SW480 (cell line): ENCODE results near the gene XXYLT1.
"Not testable (repeated sequence)": the region's sequence is repeated elsewhere in the genome, so short reads cannot be mapped to it uniquely, and the experiment has no call there.

Experiments used
- DNase-seq: peaks from one replicate; pipeline ENCODE4 v3.0.0-alpha.2; 2016; ENCODE audit warnings: low spot score

XXYLT1 gene

DNA sequence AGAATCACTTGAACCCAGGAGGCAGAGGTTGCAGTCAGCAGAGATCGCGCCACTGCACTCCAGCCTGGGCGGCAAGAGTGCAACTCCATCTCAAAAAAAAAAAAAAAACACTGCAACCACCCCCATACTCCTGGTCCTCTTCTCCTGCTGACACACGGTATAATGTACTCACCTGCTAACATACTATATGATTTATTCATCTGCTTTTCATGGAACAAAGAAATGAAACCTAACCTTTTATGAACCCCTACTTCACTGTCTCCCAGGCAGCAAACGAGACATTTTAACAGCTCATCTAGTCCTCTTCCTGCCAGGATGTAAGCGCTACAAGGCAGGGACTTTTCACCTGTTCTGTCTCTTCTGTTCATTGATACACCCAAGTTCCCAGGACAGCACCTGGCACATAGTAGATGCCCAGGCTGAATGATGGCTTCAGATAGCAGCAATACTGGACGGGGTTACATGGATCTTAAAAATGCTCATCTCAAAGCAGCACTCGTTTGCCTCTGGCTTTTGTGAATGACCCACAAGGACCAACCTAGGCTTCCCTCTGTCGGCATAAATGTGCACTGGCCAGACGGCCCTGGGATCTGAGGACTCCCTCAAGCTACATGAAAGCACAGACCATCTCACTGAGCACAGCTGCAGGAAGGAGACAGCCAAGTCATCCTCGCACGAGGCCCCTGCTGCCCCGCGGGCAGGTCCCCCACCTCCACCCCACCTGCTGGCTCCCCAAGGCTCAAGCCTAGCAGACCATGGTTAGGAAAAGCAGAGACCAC, 20.3 kb downstream of the XXYLT1 start:
- no peak for DNase-seq

DNA sequence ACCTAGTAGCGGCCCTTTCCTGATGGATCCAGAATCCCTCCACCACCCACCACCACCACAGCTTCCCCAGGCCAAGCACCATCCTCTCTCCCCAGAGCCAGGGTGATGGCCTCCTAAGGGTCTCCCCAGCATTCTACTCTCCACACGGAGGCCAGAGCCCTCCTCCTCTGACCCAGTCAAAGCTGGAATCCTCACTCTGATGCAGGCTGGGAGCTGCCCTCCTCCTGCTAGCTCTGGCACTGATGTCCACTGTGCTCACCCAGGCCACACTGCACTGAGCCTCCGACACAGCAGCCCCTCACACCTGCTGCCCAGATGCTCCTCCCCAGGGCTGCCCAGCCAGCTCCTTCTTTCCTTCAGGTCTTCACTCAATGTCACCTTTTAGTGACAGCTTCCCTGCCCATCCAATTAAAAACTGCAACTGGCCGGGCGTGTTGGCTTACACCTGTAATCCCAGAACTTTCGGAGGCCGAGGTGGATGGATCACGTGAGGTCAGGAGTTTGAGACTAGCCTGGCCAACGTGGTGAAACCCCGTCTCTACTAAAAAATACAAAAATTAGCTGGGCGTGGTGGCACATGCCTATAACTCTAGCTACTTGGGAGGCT, 21.0 kb downstream of the XXYLT1 start:
- no peak for DNase-seq

DNA sequence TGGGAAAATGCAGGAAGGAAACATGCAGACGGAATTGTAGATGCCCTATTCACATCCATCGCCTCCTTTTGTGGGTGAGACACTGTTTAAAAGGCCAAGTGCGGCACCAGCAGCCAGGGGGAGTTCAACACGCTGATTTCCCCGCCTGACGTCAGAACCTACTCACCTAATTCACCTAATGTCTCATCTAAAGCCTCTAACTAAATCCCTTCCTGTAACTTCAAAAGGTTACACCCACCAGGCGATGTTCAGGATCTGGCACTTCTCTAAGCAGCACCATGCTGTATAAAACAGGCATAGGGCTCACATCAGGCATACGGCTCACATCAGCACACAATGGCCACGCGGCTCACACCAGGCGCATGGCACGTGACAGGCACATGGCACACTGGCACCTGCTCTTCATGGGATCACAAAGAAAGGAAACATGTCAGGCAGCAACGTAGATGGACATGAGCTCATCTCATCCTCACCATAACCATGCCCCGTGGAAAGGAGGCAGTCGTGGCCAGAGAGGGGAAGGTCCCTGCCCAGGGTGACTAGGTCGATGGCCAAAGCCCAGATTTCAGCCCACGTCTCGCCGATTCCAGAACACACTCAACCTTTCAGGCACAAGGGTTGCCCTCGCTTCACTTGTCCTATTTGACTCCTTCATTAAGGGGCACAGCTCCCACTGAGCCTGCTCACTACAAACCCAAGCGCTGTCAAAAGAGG, 21.7 kb downstream of the XXYLT1 start:
- no peak for DNase-seq

DNA sequence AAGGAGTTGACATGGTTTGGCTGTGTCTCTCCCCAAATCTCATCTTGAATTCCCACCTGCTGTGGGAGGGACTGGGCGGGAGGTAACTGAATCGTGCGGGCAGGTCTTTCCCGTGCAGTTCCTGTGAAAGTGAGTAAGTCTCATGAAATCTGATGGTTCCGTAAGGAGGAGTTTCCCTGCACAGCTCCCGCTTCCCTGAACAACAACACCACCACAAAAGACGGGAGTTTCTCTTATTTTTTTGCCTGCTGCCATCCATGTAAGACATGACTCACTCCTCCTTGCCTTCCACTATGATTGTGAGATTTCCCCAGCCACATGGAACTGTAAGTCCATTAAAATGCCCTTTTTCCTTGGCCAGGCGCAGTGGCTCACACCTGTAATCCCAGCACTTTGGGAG, 22.7 kb downstream of the XXYLT1 start:
- DNase-seq = no peak

DNA sequence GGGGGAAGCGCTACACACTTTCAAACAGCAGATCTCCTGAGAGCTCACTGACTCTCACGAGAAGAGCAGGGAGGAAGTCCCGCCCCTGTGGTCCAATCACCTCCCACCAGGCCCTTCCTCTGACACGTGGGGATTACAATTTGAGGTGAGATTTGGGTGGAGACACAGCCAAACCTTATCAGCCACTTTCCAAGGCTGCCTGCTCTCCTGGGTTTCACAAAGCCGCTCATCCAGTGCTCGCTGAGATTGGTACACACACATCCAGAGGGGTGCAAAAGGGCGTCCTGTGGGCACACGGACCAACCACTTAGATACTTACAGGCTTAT, 23.1 kb downstream of the XXYLT1 start:
- DNase-seq = no peak

DNA sequence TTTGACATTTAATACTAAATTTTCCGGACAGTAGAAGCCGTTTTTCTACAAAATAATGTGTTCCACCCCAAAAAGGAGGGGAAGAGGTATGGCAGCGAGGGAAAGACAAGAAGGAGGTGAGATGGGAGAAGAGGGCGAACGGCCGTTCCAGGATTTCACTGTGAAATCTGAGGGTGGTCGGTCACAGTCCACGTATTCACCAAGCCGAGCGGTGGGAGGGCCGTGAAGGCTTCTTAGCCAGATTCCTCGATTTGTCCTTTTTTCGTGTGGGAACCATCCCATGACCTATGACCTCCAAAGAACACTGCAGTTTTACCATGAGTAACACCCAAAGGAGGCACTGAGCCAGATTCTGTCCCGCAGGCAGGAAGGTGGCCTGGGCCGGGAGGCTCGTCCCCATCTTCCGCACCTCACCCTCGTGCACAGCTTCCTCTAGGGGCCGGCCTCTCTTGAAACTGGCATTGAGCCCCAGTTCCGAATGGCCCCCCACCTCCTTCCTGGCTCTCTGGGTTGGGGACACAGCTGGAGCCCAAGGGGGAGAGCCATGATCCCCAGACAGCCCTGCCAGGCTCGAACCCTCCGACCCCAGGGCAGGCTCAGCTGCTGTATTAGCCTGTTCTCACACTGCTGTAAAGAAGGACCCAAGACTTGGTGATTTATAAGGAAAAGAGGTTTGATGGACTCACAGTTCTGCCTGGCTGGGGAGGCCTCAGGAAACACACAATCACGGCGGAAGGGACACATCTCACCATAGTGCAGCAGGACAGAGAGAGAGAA, 23.7 kb downstream of the XXYLT1 start:
- DNase-seq = no peak

DNA sequence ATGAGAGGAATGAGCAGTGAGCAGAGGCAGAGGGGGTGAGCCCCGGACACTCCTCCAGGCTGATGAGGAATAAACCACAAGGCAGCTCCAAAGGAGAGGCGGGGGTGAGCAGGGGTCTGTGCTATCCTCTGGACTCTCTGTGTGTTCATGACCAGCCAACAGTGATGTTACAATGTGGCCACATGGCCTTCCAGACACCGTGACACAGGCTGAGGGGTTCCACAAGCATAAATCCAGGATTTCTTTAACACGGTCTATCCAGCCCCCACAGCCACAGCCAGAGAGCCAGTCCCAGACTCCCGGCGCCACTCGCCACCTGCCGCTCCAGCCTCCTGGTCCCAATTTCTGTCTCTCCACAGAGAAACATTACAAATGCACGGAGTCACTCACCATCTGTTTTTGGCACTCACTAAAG, 24.4 kb downstream of the XXYLT1 start:
- no peak for DNase-seq

DNA sequence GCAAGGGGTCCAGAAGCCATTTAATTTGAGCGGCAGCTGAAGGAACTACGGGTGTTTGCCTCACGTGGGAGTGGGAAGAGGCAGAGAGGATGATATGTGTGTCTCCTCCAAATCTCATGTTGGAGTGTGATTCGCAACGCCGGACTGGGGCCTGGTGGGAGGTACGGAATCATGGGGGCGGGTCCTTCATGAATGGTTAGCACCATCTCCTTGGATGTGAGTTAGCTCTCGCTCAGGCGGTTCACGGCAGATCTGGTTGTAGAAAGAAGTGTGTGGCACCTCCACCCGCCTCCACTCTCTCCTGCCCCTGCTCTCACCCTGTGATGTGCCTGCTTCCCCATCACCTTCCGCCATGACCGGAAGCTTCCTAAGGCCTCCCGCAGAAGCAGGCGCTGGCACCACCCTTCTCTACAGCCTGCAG, 25.4 kb downstream of the XXYLT1 start:
- no peak for DNase-seq

DNA sequence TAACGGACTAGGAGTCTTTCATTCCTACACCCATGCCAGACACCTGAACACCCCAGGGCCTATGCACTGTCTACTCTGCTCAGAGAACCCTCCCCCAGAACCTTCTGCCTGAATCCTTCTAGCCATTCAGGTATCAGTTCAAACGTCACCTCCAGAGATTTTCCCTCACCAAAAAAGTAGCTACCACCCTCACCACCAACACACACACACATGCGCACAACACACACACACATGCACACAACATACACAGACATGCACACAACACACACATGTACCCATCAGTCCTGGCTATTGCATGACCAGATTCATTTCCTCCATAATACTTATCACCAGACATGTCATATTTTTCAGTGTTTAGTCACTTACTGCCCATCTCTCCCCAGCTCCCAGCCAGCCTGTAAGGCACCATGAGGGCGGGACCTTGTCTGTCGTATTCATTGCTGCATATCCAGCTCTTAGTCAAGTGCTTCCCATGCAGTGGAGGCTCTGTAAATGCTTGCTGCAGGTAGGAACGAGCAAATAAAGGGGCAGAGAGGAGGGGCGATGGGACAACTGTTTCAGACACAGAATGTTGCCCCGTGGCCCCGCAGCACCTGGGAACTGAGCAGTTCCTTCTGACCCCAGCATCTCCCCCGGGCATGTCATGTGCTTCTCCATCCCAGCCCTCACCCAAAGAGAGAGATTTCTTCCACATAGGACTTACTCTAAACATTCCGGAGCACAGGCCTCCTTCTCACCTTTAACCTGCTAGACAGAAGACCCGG, 29.2 kb downstream of the XXYLT1 start:
- DNase-seq = no peak

DNA sequence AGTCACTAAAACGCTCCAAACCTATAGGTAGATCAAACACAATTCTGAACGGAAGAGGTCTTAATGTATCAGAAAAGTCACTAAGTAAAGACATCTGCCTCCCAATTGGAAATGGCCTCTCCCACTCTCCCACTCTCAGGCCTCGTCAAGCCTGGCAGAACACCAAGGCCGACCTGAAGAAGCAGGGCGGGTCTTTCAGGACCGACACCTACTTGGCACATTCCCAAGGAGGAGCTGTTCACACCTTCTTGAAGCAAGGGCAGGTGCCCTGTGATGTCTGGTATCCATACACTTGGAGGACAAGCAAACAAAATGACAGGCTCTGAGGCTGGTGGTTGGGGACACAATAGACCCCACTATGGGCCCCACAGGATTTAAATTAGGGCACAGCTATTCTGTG, 30.0 kb downstream of the XXYLT1 start:
- no peak for DNase-seq

DNA sequence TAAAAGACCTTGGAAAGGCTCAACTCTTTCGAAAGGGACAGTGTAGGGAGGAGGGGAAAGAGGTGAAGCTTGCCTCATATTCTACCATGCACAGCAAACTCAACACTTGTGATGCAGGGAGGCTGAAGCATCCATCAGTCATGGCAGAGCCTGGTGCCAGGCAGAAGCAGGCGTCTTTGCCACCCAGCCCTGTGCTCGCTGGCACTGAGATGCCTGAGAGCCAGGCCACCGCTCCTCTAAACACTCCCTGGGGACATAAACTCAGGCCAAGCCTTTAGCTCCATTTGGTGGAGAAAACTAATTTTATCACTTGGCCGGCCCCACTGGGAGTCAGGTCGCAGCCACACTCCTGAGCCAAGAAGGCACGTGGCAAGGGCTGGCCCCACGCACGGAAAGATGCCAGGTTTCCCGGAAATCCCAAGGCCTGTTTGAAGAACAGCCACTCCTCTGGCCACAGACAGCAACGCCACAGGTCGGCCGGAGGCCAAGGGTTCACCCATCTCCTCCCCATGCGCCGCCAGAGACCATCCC, 30.7 kb downstream of the XXYLT1 start:
- DNase-seq = no peak

DNA sequence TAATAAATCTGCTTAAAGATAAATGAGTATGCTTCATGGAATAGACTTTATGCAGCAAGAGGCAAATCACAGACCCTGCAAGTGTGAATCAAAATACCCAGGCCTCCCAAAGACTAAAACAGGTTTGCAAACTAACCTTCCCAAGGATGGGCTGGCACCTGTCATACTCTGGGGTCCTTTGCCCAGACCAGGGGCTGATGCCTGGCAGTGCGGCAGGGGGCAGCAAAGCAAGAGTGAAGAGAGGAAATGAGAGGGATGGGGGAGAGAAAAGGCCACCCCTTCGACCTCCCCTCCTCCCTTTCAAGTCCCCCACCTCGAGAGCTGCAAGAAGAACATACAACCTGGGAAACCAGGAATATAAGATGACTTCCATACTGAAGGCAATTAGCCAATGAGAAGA, 31.8 kb downstream of the XXYLT1 start:
- DNase-seq = no peak

DNA sequence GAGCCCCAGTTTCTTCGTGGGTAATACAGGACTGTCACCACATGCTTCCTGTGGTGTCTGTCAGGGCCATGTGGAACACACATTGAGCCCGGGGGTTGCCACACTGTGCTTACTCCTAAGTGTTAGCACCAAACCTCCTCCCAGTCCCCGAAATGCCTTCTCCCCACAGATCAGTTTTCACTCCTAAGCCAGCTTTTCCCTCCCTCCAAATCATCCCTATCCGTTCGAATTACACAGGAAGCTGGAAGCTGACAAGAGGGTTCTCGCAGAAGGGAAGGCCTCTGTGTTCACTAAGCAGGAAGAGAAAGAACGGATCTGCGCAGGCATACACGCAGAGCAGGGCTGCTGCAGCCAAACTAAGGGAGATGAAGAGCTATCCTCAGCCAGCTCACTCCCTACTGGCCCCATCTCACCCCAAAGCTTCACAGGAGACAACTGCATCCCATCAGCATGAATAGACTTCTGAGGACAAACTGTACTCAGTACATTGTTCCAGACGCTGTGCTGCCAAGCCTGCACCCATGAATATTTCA, 32.3 kb downstream of the XXYLT1 start:
- no peak for DNase-seq

DNA sequence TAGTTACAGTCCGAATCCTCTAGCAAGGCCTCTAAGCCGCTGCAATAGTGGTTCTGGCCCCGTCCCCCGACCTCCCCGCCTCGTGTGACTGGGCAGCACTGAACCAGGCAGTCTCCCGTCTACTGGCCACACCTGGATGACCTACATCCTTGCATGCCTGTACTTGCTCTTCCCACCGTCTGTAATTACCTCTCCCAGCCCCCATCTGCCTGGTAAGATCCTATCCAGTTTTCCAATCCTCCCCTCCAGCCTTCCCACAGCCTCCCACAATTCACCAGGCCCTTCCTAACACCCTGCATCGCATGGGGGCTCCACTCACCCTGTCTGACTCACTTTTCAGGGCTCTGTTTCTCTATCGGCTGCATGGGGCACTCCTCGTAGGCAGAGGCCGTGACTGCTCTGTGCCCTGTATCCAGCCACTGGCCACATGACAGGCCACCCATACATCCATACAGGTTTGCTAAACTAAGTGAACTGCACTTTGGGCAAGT, 32.8 kb downstream of the XXYLT1 start:
- no peak for DNase-seq

DNA sequence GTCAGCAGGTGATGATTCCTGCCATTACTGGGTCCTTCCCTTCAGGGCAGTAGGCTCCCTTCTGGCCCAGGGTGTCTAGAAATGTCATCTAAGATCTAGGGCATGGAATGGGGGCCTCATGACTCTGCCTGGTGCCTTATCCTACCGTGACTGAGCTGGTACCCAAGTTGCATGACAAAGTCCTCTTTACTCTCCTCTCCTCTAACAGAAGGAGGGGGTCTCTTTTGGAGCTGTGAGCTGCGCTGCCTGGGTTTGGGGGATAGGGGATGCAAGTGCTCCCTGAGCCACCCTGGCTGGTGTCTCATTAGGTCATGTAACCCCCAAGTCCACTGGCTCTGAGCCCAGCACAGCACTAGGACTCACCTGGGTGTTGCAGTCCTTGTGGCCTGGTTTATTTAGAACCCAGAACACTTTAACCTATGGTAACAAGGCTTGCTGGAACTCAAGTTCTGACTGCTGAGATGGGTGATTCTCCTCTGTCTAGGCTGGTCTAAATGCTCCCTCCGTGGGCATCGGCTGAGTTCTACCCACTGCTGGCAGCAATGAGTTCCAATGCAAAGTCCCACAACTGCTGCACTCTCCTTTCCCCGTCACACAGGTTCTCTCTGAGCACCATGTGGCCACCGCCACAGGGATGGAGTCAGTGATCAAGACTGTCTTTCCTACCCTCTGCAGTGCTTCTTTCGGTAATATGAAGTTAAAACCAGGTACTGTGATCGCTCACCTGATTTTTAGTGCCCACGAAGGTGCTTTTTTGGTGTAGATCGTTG, 34.0 kb downstream of the XXYLT1 start:
- no peak for DNase-seq

DNA sequence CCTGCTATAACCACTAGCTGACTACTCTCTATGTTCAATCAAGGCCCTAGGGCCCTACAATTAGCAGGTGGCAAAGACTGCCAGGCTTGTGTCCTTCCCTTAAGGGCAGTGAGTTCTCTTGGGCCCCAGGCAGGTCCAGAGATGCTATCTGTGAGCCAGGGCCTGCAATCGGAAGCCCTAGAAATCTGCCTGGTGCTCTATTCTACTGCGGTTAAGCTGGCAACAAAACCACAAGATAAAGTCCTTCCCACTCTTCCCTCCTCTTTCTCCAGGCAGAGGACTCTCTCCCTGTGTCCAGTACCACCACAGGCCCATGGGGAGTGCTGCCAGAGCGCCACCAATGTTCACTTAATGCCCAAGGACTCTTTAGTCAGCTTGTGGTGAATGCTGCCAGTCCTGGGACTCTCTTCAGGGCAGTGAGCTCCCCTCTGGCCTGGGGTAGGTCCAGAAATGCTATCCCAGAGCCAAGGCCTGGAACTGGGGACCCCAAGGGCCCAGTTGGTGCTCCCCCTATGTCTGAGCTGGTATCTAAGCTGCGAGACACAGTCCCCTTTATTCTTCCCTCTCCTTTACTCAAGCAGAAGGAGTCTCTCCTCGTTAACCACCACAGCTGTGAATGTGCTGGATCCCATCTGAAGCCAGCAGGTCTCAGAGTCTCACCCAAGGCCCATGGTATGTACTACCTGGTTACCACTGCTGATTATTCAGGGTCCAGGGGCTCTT, 34.7 kb downstream of the XXYLT1 start:
- DNase-seq = no peak

DNA sequence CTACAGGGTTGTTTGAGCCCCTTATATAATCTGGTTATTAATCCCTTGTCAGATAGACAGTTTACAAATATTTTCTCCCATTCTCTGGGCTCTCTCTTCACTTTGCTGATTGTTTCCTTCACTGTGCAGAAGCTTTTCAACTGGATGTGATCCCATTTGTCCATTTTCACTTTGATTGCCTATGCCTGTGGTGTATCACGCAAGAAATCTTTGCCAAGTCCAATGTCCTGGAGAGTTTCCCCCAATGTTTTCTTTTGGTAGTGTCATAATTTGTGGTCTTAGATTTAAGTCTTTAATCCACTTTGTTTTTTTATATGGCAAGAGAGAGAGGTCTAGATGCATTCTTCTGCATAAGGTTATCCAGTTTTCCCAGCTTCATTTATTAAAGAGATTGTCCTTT, 40.7 kb downstream of the XXYLT1 start:
- DNase-seq = no peak

DNA sequence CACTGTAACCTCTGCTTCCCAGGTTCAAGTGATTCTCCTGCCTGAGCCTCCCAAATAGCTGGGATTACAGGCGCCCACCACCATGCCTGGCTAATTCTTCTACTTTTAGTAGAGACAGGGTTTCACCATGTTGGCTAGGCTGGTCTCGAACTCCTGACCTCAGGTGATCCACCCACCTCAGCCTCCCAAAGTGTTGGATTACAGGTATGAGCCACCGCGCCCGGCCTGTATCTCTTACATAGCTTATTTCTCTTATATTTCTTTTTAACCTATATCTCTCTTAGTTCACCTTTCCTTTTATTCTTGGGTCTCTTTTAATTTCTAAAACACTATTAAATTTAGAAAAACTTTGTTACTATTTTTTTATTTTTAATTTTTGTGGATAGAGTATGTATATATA, 42.1 kb downstream of the XXYLT1 start:
- DNase-seq = not testable (repeated sequence)

DNA sequence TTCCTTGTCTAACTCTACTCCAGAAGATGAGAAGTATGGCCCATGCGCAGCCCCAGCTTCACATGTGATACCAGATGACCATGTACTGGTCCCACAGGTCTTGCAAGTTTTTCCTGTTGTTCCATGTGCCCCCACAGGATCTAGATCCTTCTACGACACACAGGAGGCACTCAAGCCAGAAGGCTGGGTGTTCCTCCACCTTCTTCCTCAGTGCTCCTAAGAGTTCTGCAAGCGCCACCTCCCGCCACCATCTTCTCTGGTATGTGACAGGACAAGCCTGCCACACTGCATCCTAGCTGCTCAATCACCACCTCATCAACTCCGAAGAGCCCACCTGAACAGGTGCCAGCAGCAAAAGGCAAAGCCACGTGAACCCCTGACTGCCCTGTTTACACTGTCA, 43.1 kb downstream of the XXYLT1 start:
- DNase-seq = no peak
